K562 (cell line): ENCODE measurements around the gene PLEK2. TPM values are rescaled to one million over a fixed set of nuclear protein-coding genes. Genes with fewer than 3 reads are reported as not detected.
"Not testable (repeated sequence)": the region's sequence is repeated elsewhere in the genome, so short reads cannot be mapped to it uniquely, and the experiment has no call there.

Source experiments
- ATAC-seq: fragments of 200-7000 bp; cut with Tn5 transposase; 3 replicates; pipeline ENCODE4 v1.9.1; 2020; ENCODE audit warnings: moderate library complexity
- BruUV-seq: library from RNA; stranded (reverse); fragments of 400-500 nt; replicated peaks from 2 replicates; lab custom pipeline; 2021; lab: Mats Ljungman, UMichigan
- CTCF ChIA-PET: fragments of 300-600 bp; formaldehyde crosslinking; extraction: SDS; loops from one replicate; lab custom pipeline; 2021; ENCODE audit warnings: low intra/inter-chr PET ratio; lab: Yijun Ruan, JAX
- POLR2A ChIA-PET: fragments of 300-600, 350-650 bp; sonication (Branson Sonifier 250); formaldehyde crosslinking; extraction: SDS; loops from one replicate; lab custom pipeline; 2021; ENCODE audit warnings: antibody characterized with exemption, inconsistent platforms; lab: Yijun Ruan, JAX
- DNase-seq, 4 experiments: peaks; one replicate each; pipeline versions ENCODE4 v3.0.0 to v3.0.0-alpha.2; 2011 to 2018; ENCODE audit warnings: low spot score in 3 of 4, mixed read lengths in 3 of 4; ENCODE audit errors: extremely low read depth in 1 of 4
- FAIRE-seq: peaks from 2 replicates; lab custom pipeline; 2011; peaks lifted over from hg19 to GRCh38; lab: Jason Lieb, UNC
- H2AFZ ChIP-seq: 2 replicates; pipeline ENCODE4 v1.6.0; 2011; ENCODE audit warnings: low read depth, low read length, control low read depth, inconsistent platforms
- H3K27ac ChIP-seq: fragments of 200-600 bp; 3 replicates; pipeline ENCODE4 v1.8.0; 2011; ENCODE audit warnings: low read depth, mild to moderate bottlenecking, control low read depth, inconsistent platforms, low read length, moderate library complexity, mixed read lengths; ENCODE audit errors: extremely low read depth
- H3K27me3 ChIP-seq, 2 experiments: fragments of 300-600 bp in 1 of 2; 2 replicates in 1 of 2; 3 replicates in 1 of 2; pipeline versions ENCODE4 v1.6.0 to v1.8.0; 2011; ENCODE audit warnings: inconsistent platforms in 2 of 2, low read length in 2 of 2, mild to moderate bottlenecking in 1 of 2, mixed read lengths in 1 of 2, moderate library complexity in 1 of 2; ENCODE audit not compliant: control insufficient read depth in 2 of 2, insufficient read depth in 2 of 2
- H3K36me3 ChIP-seq: fragments of 300-600 bp; 3 replicates; pipeline ENCODE4 v1.8.0; 2011; ENCODE audit warnings: mild to moderate bottlenecking, low read length, inconsistent platforms; ENCODE audit not compliant: control insufficient read depth, insufficient read depth
- H3K4me1 ChIP-seq, 2 experiments: fragments of 200-600 bp in 1 of 2; replicated peaks in 1 of 2; 2 replicates in 1 of 2; 3 replicates in 1 of 2; pipeline versions ENCODE4 v1.5.1 to v1.8.0; 2011; ENCODE audit warnings: inconsistent platforms in 2 of 2, low read length in 2 of 2, mild to moderate bottlenecking in 1 of 2, mixed read lengths in 1 of 2, moderate library complexity in 1 of 2; ENCODE audit not compliant: control insufficient read depth in 2 of 2, insufficient read depth in 2 of 2
- H3K4me2 ChIP-seq: 2 replicates; pipeline ENCODE4 v1.6.1; 2011; ENCODE audit warnings: low read length, control low read depth, inconsistent platforms, mixed read lengths; ENCODE audit not compliant: insufficient read depth
- H3K4me3 ChIP-seq: fragments of 200-600 bp; sonication (generic), shearing (Covaris generic); 2 replicates; pipeline ENCODE4 v1.5.1; 2016; ENCODE audit warnings: control low read depth, inconsistent platforms
- H3K79me2 ChIP-seq: fragments of 200-600 bp; 3 replicates; pipeline ENCODE4 v1.8.0; 2011; ENCODE audit warnings: low read length, inconsistent platforms; ENCODE audit not compliant: control insufficient read depth, insufficient read depth
- H3K9ac ChIP-seq, 2 experiments: 2 replicates each; pipeline versions ENCODE4 v1.6.0 to v1.6.1; 2011; ENCODE audit warnings: low read depth in 2 of 2, low read length in 2 of 2, control low read depth in 1 of 2, inconsistent platforms in 1 of 2, mild to moderate bottlenecking in 1 of 2, mixed read lengths in 1 of 2; ENCODE audit not compliant: insufficient read depth in 1 of 2
- H3K9me1 ChIP-seq: one replicate; pipeline ENCODE4 v1.6.0; 2011; ENCODE audit warnings: inconsistent platforms, mild to moderate bottlenecking, low read length, moderate library complexity; ENCODE audit not compliant: control insufficient read depth, insufficient read depth
- H3K9me3 ChIP-seq: replicated peaks from 2 replicates; pipeline ENCODE4 v1.5.1; 2011; ENCODE audit warnings: low read depth, low read length, inconsistent platforms; ENCODE audit not compliant: control insufficient read depth, insufficient read depth
- H4K20me1 ChIP-seq: replicated peaks from 2 replicates; pipeline ENCODE4 v1.6.1; 2011; ENCODE audit warnings: low read length, inconsistent platforms, mixed read lengths; ENCODE audit not compliant: control insufficient read depth, insufficient read depth
- CBFA2T2 ChIP-seq: fragments of 450-650 bp; conservative IDR thresholded peaks from 2 replicates; pipeline ENCODE4 v1.6.1; 2017; ENCODE audit warnings: mild to moderate bottlenecking
- RAD51 ChIP-seq: fragments of 450-650 bp; IDR thresholded peaks from 2 replicates; pipeline ENCODE4 v1.7.1; 2016; ENCODE audit warnings: low read depth, mild to moderate bottlenecking, borderline replicate concordance
- TFE3 ChIP-seq: fragments of 450-650 bp; formaldehyde crosslinking; IDR thresholded peaks from 2 replicates; pipeline ENCODE4 v1.4.0; 2020; ENCODE audit warnings: mild to moderate bottlenecking, mixed read lengths
- WGBS: fragments of 100-300 bp; shearing (Covaris generic); methylation state at CpG from one replicate; pipeline ENCODE4 v1.1.6; 2016; ENCODE audit warnings: low coverage, mixed read lengths; ENCODE audit not compliant: insufficient coverage; ENCODE audit errors: missing lambda C conversion rate; 5-methylcytosine and 5-hydroxymethylcytosine counted together
- in situ Hi-C: fragments of 300-500 bp; cut with MboI; formaldehyde crosslinking; loops from 4 replicates; pipeline ENCODE4 v1.15.0; 2018; ENCODE audit warnings: inconsistent platforms, mixed read lengths
- intact Hi-C: fragments of 100-400 bp; cut with micrococcal nuclease; formaldehyde crosslinking; loops from 2 replicates; pipeline ENCODE4 v1.14.2; 2022
- polyA plus RNA-seq, 8 experiments: library from polyadenylated mRNA; depleted of rRNA in 4 of 8; stranded (reverse) in 5 of 8; unstranded in 3 of 8; fragments of >200 nt; fragmentation: Nextera tagmentation in 2 of 8; fragmentation: Illumina TruSeq in 1 of 8; extraction: Ambion mirVana in 2 of 8; extraction: Trizol in 1 of 8; gene quantifications; 2 replicates each; pipeline versions ENCODE4 v1.2.1 to v1.2.3, GENCODE V29; 2011 to 2014; ENCODE audit warnings: inconsistent platforms in 1 of 8, missing spikeins in 1 of 8
- total RNA-seq, 7 experiments: library from RNA; depleted of rRNA in 6 of 7; stranded (reverse); fragments of >200 nt in 6 of 7; fragmentation: Illumina TruSeq in 2 of 7; extraction: Trizol in 2 of 7; gene quantifications; 2 replicates each; pipeline versions ENCODE4 v1.2.1 to v1.2.3, GENCODE V29; 2011 to 2021; ENCODE audit warnings: low replicate concordance in 1 of 7

PLEK2 gene
- total and polyA plus RNA-seq, 9 of the 15 experiments (the other 6 are each of a cell fraction or from before 2014, with no cell fraction given), result not detected

GRCh38 chr14:67408122-67408801 lies 3.7 kb downstream of the PLEK2 start:
- CTCF ChIA-PET, H3K27ac ChIP-seq, POLR2A ChIA-PET, H3K4me2 ChIP-seq, ATAC-seq, DNase-seq, H4K20me1 ChIP-seq, H2AFZ ChIP-seq, H3K9me3 ChIP-seq, H3K79me2 ChIP-seq, FAIRE-seq, in situ Hi-C loops, H3K9me1 ChIP-seq, intact Hi-C loops, H3K27me3 ChIP-seq, H3K4me3 ChIP-seq, BruUV-seq, H3K9ac ChIP-seq, H3K36me3 ChIP-seq: not testable (repeated sequence)
- 59% methylated on average over 7 of the region's 7 CpGs for WGBS
- TF ChIP-seq TFE3 (peak; percentile 74), RAD51 (peak; percentile 79), CBFA2T2 (peak; percentile 30; the same call in 1 of the 2 replicates)
- H3K4me1 ChIP-seq, result peaks cover 14 to 16% of the 10 kb centered on the region in 2 experiments; a peak in 4 of 5 replicates
